Measurements from ENCODE around the gene GJD4. TPM values are rescaled to one million over a fixed set of nuclear protein-coding genes. Genes with fewer than 3 reads are reported as not detected.

GJD4 gene
- total RNA-seq, 6 experiments from 2014 or later, result not detected

GRCh38 chr10:35578618-35578956, 26.6 kb upstream of the GJD4 start:
- DNase-seq, result no peak
- Mint-ChIP-seq H3K9me3 (no peaks in the 10 kb centered on the region), H3K27ac (no peak overlapping the region), H3K27me3 (ENCODE audit: insufficient read depth) (peaks cover 19% of the 10 kb centered on the region), H3K4me1 (ENCODE audit: low read depth) (peaks cover 32% of the 10 kb centered on the region), H3K36me3 (ENCODE audit: low read depth) (peaks cover 20% of the 10 kb centered on the region), H3K4me3 (no peak overlapping the region)
- TF ChIP-seq CTCF (IDR thresholded peaks at IDR 0.05), result no peak

- H3K4me3 Mint-ChIP-seq, result no peak overlapping the region
- H3K4me1 Mint-ChIP-seq (ENCODE audit: low read depth), result peaks cover 27% of the 10 kb centered on the region
- H3K27ac Mint-ChIP-seq, result no peak overlapping the region
- TF ChIP-seq CTCF (IDR thresholded peaks at IDR 0.05), result no peak
- DNase-seq, result no peak
- H3K9me3 Mint-ChIP-seq, result no peaks in the 10 kb centered on the region
- H3K36me3 Mint-ChIP-seq (ENCODE audit: low read depth), result peaks cover 20% of the 10 kb centered on the region
- H3K27me3 Mint-ChIP-seq (ENCODE audit: insufficient read depth), result peaks cover 19% of the 10 kb centered on the region
These were observed 26.0 kb upstream of the GJD4 start for GRCh38 chr10:35579116-35579515.

- H3K27me3 Mint-ChIP-seq (ENCODE audit: insufficient read depth), result peaks cover 24% of the 10 kb centered on the region
- H3K4me3 Mint-ChIP-seq, result no peak overlapping the region
- no peak for DNase-seq
- TF ChIP-seq CTCF (IDR thresholded peaks at IDR 0.05), result no peak
- peaks cover 14% of the 10 kb centered on the region for H3K36me3 Mint-ChIP-seq (ENCODE audit: low read depth)
- H3K27ac Mint-ChIP-seq, result no peak overlapping the region
- H3K9me3 Mint-ChIP-seq, result no peaks in the 10 kb centered on the region
- peaks cover 20% of the 10 kb centered on the region for H3K4me1 Mint-ChIP-seq (ENCODE audit: low read depth)
These were observed 25.3 kb upstream of the GJD4 start for GRCh38 chr10:35579726-35580422.

GRCh38 chr10:35580423-35580770, 24.7 kb upstream of the GJD4 start:
- Mint-ChIP-seq H3K4me3 (no peak overlapping the region), H3K4me1 (ENCODE audit: low read depth) (peaks cover 14% of the 10 kb centered on the region), H3K27me3 (ENCODE audit: insufficient read depth) (peaks cover 25% of the 10 kb centered on the region), H3K9me3 (no peaks in the 10 kb centered on the region), H3K36me3 (ENCODE audit: low read depth) (peaks cover 11% of the 10 kb centered on the region), H3K27ac (no peak overlapping the region)
- TF ChIP-seq CTCF (IDR thresholded peaks at IDR 0.05), result no peak
- DNase-seq, result no peak

- no peak for DNase-seq
- Mint-ChIP-seq H3K27me3 (ENCODE audit: insufficient read depth) (peaks cover 28% of the 10 kb centered on the region), H3K4me3 (no peak overlapping the region), H3K36me3 (ENCODE audit: low read depth) (peaks cover 6% of the 10 kb centered on the region), H3K27ac (no peak overlapping the region), H3K4me1 (ENCODE audit: low read depth) (peaks cover 11% of the 10 kb centered on the region), H3K9me3 (no peaks in the 10 kb centered on the region)
- no peak for TF ChIP-seq CTCF (IDR thresholded peaks at IDR 0.05)
These were observed 23.5 kb upstream of the GJD4 start for GRCh38 chr10:35581655-35582054.

- DNase-seq, result no peak
- H3K4me1 Mint-ChIP-seq (ENCODE audit: low read depth), result no peaks in the 10 kb centered on the region
- H3K4me3 Mint-ChIP-seq, result no peak overlapping the region
- H3K27ac Mint-ChIP-seq, result no peak overlapping the region
- peaks cover 36% of the 10 kb centered on the region for H3K27me3 Mint-ChIP-seq (ENCODE audit: insufficient read depth)
- H3K9me3 Mint-ChIP-seq, result no peaks in the 10 kb centered on the region
- no peaks in the 10 kb centered on the region for H3K36me3 Mint-ChIP-seq (ENCODE audit: low read depth)
- no peak for TF ChIP-seq CTCF (IDR thresholded peaks at IDR 0.05)
These were observed 20.2 kb upstream of the GJD4 start for GRCh38 chr10:35584946-35585345.
